HCT116 (cell line): ENCODE data around the gene DOK6. TPM values are rescaled to one million over a fixed set of nuclear protein-coding genes. Genes with fewer than 3 reads are reported as not detected.

Experiments used
- ATAC-seq: fragments of 200-7000 bp; cut with Tn5 transposase; 2 replicates; pipeline ENCODE4 v1.9.1; 2020; ENCODE audit warnings: mild to moderate bottlenecking, moderate library complexity
- BruUV-seq: library from RNA; stranded (reverse); fragments of 400-500 nt; replicated peaks from 2 replicates; lab custom pipeline; 2021; lab: Mats Ljungman, UMichigan
- CTCF ChIA-PET: fragments of 300-600 bp; sonication (Branson Sonifier 250); formaldehyde crosslinking; loops from one replicate; lab custom pipeline; 2021; ENCODE audit warnings: antibody characterized with exemption; lab: Charles Lee
- POLR2A ChIA-PET: fragments of 300-600, 350-600 bp; sonication (Branson Sonifier 250); formaldehyde crosslinking; loops from one replicate; lab custom pipeline; 2021; ENCODE audit warnings: antibody characterized with exemption; lab: Charles Lee
- RAD21 ChIA-PET, 2 experiments: fragments of 300-600 bp; sonication (Branson Sonifier 250); formaldehyde crosslinking; loops; one replicate each; lab custom pipeline; 2023; ENCODE audit warnings: low total read pairs in 2 of 2; ENCODE audit not compliant: uncharacterized antibody in 2 of 2, unreplicated experiment in 2 of 2, low non-redundant PET in 1 of 2; lab: Charles Lee
- DNase-seq: peaks from one replicate; pipeline ENCODE4 v3.0.0-alpha.2; 2010; ENCODE audit warnings: low read depth, low spot score
- H2AFZ ChIP-seq: fragments of 200-600 bp; shearing (Covaris generic), sonication (generic); 2 replicates; pipeline ENCODE4 v1.6.1; 2017; ENCODE audit warnings: low read depth, mixed run types, mixed read lengths, antibody characterized with exemption, low read length; ENCODE audit not compliant: poor library complexity, severe bottlenecking
- H3K27ac ChIP-seq: 2 replicates; pipeline ENCODE4 v1.5.1; 2012; ENCODE audit warnings: low read depth, low read length
- H3K27me3 ChIP-seq: fragments of 200-600 bp; sonication (generic); 2 replicates; pipeline ENCODE4 v1.6.1; 2016; ENCODE audit warnings: mixed run types, low read length, mixed read lengths; ENCODE audit not compliant: insufficient read depth
- H3K36me3 ChIP-seq, 2 experiments: fragments of 200-500 bp in 1 of 2; fragments of 200-600 bp in 1 of 2; sonication (Bioruptor generic) in 1 of 2; sonication (generic) in 1 of 2; 2 replicates each; pipeline versions ENCODE4 v1.5.1 to v1.6.1; 2014 to 2016; ENCODE audit warnings: low read length in 2 of 2, inconsistent platforms in 1 of 2, mixed read lengths in 1 of 2, mixed run types in 1 of 2; ENCODE audit not compliant: insufficient read depth in 2 of 2, control insufficient read depth in 1 of 2
- H3K4me1 ChIP-seq, 2 experiments: fragments of 200-600 bp in 1 of 2; sonication (generic) in 1 of 2; 2 replicates each; pipeline versions ENCODE4 v1.5.1 to v1.6.1; 2012 to 2017; ENCODE audit warnings: low read length in 2 of 2, inconsistent platforms in 1 of 2, mild to moderate bottlenecking in 1 of 2, mixed read lengths in 1 of 2, mixed run types in 1 of 2, moderate library complexity in 1 of 2; ENCODE audit not compliant: insufficient read depth in 2 of 2, control insufficient read depth in 1 of 2
- H3K4me2 ChIP-seq: fragments of 200-600 bp; sonication (generic); 2 replicates; pipeline ENCODE4 v1.6.1; 2017; ENCODE audit warnings: mixed run types, low read length, mixed read lengths
- H3K4me3 ChIP-seq, 2 experiments: fragments of 200-600 bp in 1 of 2; sonication (generic) in 1 of 2; replicated peaks in 1 of 2; 2 replicates each; pipeline ENCODE4 v1.5.1; 2011 to 2016; ENCODE audit warnings: low read length in 2 of 2, control low read depth in 1 of 2, low read depth in 1 of 2, mild to moderate bottlenecking in 1 of 2, mixed read lengths in 1 of 2, mixed run types in 1 of 2
- H3K79me2 ChIP-seq: fragments of 200-600 bp; sonication (generic); 2 replicates; pipeline ENCODE4 v1.6.1; 2017; ENCODE audit warnings: mild to moderate bottlenecking, mixed run types, low read length, moderate library complexity, mixed read lengths; ENCODE audit not compliant: insufficient read depth
- H3K9ac ChIP-seq: fragments of 200-600 bp; sonication (generic); 2 replicates; pipeline ENCODE4 v1.6.1; 2016; ENCODE audit warnings: low read length, mixed read lengths
- H3K9me2 ChIP-seq: fragments of 200-600 bp; sonication (generic), shearing (Covaris generic); 2 replicates; pipeline ENCODE4 v1.6.1; 2017; ENCODE audit warnings: mixed run types, mild to moderate bottlenecking, moderate library complexity; ENCODE audit not compliant: insufficient read depth
- H3K9me3 ChIP-seq, 2 experiments: fragments of 200-500 bp in 1 of 2; fragments of 200-600 bp in 1 of 2; sonication (Bioruptor generic) in 1 of 2; sonication (generic) in 1 of 2; 2 replicates each; pipeline ENCODE4 v1.6.1; 2014 to 2017; ENCODE audit warnings: low read length in 2 of 2, mixed read lengths in 2 of 2, inconsistent platforms in 1 of 2, low read depth in 1 of 2, mild to moderate bottlenecking in 1 of 2, mixed run types in 1 of 2, moderate library complexity in 1 of 2; ENCODE audit not compliant: control insufficient read depth in 1 of 2, insufficient read depth in 1 of 2
- H4K20me1 ChIP-seq: fragments of 200-600 bp; sonication (generic), shearing (Covaris generic); 2 replicates; pipeline ENCODE4 v1.6.1; 2017; ENCODE audit warnings: mixed run types, mild to moderate bottlenecking, moderate library complexity; ENCODE audit not compliant: insufficient read depth
- CBX3 ChIP-seq: IDR thresholded peaks from 2 replicates; pipeline ENCODE4 v1.6.1; 2012; ENCODE audit warnings: low read depth
- CEBPB ChIP-seq: IDR thresholded peaks from 2 replicates; pipeline ENCODE4 v1.6.1; 2012; ENCODE audit warnings: low read depth
- EGR1 ChIP-seq: IDR thresholded peaks from 2 replicates; pipeline ENCODE4 v1.6.1; 2012; ENCODE audit warnings: low read depth
- ELF1 ChIP-seq: IDR thresholded peaks from 2 replicates; pipeline ENCODE4 v1.6.1; 2012; ENCODE audit warnings: low read depth, borderline replicate concordance
- EZH2 ChIP-seq: fragments of 200-600 bp; sonication (generic); IDR thresholded peaks from 2 replicates; pipeline ENCODE4 v1.6.1; 2017; ENCODE audit warnings: antibody characterized with exemption, mixed run types
- EZH2phosphoT487 ChIP-seq: fragments of 200-600 bp; IDR thresholded peaks from 2 replicates; pipeline ENCODE4 v1.6.1; 2018; ENCODE audit warnings: antibody characterized with exemption, borderline replicate concordance
- FOSL1 ChIP-seq: IDR thresholded peaks from 2 replicates; pipeline ENCODE4 v1.6.1; 2012; ENCODE audit warnings: low read depth
- JUND ChIP-seq: IDR thresholded peaks from 2 replicates; pipeline ENCODE4 v1.6.1; 2012
- POLR2A ChIP-seq: IDR thresholded peaks from 2 replicates; pipeline ENCODE4 v1.7.0; 2011; ENCODE audit warnings: borderline replicate concordance; ENCODE audit not compliant: insufficient read depth, insufficient read length; ENCODE audit errors: extremely low read depth
- POLR2AphosphoS5 ChIP-seq: IDR thresholded peaks from 2 replicates; pipeline ENCODE4 v1.6.1; 2011; ENCODE audit warnings: mild to moderate bottlenecking, low read depth, low read length, moderate library complexity
- RAD21 ChIP-seq: IDR thresholded peaks from 2 replicates; pipeline ENCODE4 v1.6.1; 2012; ENCODE audit warnings: low read depth, mild to moderate bottlenecking
- SRF ChIP-seq: IDR thresholded peaks from 2 replicates; pipeline ENCODE4 v1.6.1; 2012; ENCODE audit warnings: low read depth
- TCF7L2 ChIP-seq: IDR thresholded peaks from 2 replicates; pipeline ENCODE4 v1.7.0; 2011; ENCODE audit warnings: borderline replicate concordance, inconsistent platforms; ENCODE audit not compliant: insufficient read depth, insufficient read length; ENCODE audit errors: extremely low read depth
- YY1 ChIP-seq: IDR thresholded peaks from 2 replicates; pipeline ENCODE4 v1.6.1; 2011; ENCODE audit warnings: low read length, low read depth, moderate library complexity, mild to moderate bottlenecking; ENCODE audit not compliant: insufficient replicate concordance; ENCODE audit errors: extremely low read depth
- ZFX ChIP-seq: fragments of 450-650 bp; IDR thresholded peaks from 2 replicates; pipeline ENCODE4 v1.6.1; 2017
- intact Hi-C: fragments of 100-400 bp; cut with micrococcal nuclease; formaldehyde crosslinking; loops from 2 replicates; pipeline ENCODE4 v1.10.0; 2022
- total RNA-seq: library from RNA; stranded (reverse); gene quantifications from one replicate; pipeline ENCODE4 v1.2.1, GENCODE V29; 2021; ENCODE audit not compliant: unreplicated experiment
- TF ChIP-seq, protein P1 (sequence below): IDR thresholded peaks from 2 replicates; pipeline ENCODE4 v1.6.1; 2012; ENCODE audit warnings: low read depth
- TF ChIP-seq, protein P2 (sequence below), 3 experiments: fragments of 200-600 bp in 1 of 3; sonication (generic) in 1 of 3; IDR thresholded peaks in 2 of 3; conservative IDR thresholded peaks in 1 of 3; 2 replicates each; pipeline ENCODE4 v1.5.1; 2012 to 2017; ENCODE audit warnings: low read depth in 2 of 3, low read length in 2 of 3, antibody characterized with exemption in 1 of 3, borderline replicate concordance in 1 of 3, control low read depth in 1 of 3, mild to moderate bottlenecking in 1 of 3, mixed read lengths in 1 of 3, mixed run types in 1 of 3, moderate library complexity in 1 of 3; ENCODE audit not compliant: insufficient read depth in 1 of 3
- TF ChIP-seq, protein P3 (sequence below): IDR thresholded peaks from 2 replicates; pipeline ENCODE4 v1.6.1; 2011; ENCODE audit warnings: mild to moderate bottlenecking, low read length, moderate library complexity; ENCODE audit not compliant: insufficient replicate concordance; ENCODE audit errors: extremely low read depth
- TF ChIP-seq, protein P4 (sequence below): IDR thresholded peaks from 2 replicates; pipeline ENCODE4 v1.6.1; 2012

The DOK6 gene
- total RNA-seq, 1 experiment from 2014 or later, result not detected

DNA sequence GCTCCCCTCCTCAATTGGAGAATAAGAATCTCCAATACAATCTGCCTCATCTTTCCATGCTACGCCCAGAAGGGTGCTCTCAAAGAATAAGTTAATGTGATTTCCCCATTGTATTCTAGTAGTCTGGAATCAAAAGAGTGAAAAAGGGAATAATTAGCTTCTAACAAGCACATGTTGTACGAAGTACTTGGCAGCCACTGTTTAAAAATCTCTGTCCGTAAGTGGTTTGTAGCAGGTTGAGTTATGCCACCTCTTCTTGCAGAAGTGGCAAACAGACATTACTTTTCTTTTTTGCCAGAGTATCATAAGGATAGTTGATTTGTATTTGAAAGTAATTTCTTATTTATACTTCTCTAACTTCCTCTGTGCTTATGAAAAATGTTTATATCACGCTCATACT lies 362.3 kb downstream of the DOK6 start:
- no peaks in the 10 kb centered on the region for H3K9me3 ChIP-seq
- no peak overlapping the region for H3K4me3 ChIP-seq
- TF ChIP-seq EGR1, result no peak
- no peak for TF ChIP-seq TCF7L2
- TF ChIP-seq JUND, result no peak
- no peak for TF ChIP-seq ELF1
- TF ChIP-seq YY1, result no peak
- TF ChIP-seq, protein P1, sequence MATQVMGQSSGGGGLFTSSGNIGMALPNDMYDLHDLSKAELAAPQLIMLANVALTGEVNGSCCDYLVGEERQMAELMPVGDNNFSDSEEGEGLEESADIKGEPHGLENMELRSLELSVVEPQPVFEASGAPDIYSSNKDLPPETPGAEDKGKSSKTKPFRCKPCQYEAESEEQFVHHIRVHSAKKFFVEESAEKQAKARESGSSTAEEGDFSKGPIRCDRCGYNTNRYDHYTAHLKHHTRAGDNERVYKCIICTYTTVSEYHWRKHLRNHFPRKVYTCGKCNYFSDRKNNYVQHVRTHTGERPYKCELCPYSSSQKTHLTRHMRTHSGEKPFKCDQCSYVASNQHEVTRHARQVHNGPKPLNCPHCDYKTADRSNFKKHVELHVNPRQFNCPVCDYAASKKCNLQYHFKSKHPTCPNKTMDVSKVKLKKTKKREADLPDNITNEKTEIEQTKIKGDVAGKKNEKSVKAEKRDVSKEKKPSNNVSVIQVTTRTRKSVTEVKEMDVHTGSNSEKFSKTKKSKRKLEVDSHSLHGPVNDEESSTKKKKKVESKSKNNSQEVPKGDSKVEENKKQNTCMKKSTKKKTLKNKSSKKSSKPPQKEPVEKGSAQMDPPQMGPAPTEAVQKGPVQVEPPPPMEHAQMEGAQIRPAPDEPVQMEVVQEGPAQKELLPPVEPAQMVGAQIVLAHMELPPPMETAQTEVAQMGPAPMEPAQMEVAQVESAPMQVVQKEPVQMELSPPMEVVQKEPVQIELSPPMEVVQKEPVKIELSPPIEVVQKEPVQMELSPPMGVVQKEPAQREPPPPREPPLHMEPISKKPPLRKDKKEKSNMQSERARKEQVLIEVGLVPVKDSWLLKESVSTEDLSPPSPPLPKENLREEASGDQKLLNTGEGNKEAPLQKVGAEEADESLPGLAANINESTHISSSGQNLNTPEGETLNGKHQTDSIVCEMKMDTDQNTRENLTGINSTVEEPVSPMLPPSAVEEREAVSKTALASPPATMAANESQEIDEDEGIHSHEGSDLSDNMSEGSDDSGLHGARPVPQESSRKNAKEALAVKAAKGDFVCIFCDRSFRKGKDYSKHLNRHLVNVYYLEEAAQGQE, result no peak
- no peak for TF ChIP-seq RAD21
- TF ChIP-seq EZH2phosphoT487, result no peak
- TF ChIP-seq, protein P2, sequence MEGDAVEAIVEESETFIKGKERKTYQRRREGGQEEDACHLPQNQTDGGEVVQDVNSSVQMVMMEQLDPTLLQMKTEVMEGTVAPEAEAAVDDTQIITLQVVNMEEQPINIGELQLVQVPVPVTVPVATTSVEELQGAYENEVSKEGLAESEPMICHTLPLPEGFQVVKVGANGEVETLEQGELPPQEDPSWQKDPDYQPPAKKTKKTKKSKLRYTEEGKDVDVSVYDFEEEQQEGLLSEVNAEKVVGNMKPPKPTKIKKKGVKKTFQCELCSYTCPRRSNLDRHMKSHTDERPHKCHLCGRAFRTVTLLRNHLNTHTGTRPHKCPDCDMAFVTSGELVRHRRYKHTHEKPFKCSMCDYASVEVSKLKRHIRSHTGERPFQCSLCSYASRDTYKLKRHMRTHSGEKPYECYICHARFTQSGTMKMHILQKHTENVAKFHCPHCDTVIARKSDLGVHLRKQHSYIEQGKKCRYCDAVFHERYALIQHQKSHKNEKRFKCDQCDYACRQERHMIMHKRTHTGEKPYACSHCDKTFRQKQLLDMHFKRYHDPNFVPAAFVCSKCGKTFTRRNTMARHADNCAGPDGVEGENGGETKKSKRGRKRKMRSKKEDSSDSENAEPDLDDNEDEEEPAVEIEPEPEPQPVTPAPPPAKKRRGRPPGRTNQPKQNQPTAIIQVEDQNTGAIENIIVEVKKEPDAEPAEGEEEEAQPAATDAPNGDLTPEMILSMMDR (IDR thresholded peaks at IDR 0.05 in 2 of 3, conservative IDR thresholded peaks at IDR 0.05 in 1 of 3; ENCODE audit: borderline replicate concordance in 1 of 3, insufficient read depth in 1 of 3, low read depth in 2 of 3, low read length in 2 of 3), result no peak
- TF ChIP-seq CBX3, result no peak
- no peak for TF ChIP-seq POLR2A
- TF ChIP-seq, protein P3, sequence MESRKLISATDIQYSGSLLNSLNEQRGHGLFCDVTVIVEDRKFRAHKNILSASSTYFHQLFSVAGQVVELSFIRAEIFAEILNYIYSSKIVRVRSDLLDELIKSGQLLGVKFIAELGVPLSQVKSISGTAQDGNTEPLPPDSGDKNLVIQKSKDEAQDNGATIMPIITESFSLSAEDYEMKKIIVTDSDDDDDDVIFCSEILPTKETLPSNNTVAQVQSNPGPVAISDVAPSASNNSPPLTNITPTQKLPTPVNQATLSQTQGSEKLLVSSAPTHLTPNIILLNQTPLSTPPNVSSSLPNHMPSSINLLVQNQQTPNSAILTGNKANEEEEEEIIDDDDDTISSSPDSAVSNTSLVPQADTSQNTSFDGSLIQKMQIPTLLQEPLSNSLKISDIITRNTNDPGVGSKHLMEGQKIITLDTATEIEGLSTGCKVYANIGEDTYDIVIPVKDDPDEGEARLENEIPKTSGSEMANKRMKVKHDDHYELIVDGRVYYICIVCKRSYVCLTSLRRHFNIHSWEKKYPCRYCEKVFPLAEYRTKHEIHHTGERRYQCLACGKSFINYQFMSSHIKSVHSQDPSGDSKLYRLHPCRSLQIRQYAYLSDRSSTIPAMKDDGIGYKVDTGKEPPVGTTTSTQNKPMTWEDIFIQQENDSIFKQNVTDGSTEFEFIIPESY, result no peak
- TF ChIP-seq SRF, result no peak
- TF ChIP-seq EZH2, result no peak
- no peak for TF ChIP-seq FOSL1
- no peak for TF ChIP-seq ZFX
- no peak for TF ChIP-seq CEBPB
- TF ChIP-seq POLR2AphosphoS5, result no peak
- TF ChIP-seq, protein P4, sequence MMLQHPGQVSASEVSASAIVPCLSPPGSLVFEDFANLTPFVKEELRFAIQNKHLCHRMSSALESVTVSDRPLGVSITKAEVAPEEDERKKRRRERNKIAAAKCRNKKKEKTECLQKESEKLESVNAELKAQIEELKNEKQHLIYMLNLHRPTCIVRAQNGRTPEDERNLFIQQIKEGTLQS, result no peak
- no peak overlapping the region for H2AFZ ChIP-seq
- CTCF ChIA-PET, result no interaction called here
- DNase-seq (no peak), ATAC-seq (no peak)
- H4K20me1 ChIP-seq, result no peaks in the 10 kb centered on the region
- no peak overlapping the region for H3K4me2 ChIP-seq
- intact Hi-C loops, result no loop called here
- POLR2A ChIA-PET, result no interaction called here
- no peaks in the 10 kb centered on the region for H3K36me3 ChIP-seq
- no TSS peak for BruUV-seq
- no peaks in the 10 kb centered on the region for H3K4me1 ChIP-seq
- H3K9me2 ChIP-seq, result no peaks in the 10 kb centered on the region
- H3K9ac ChIP-seq, result no peak overlapping the region
- H3K79me2 ChIP-seq, result no peaks in the 10 kb centered on the region
- RAD21 ChIA-PET, result no interaction called here
- H3K27me3 ChIP-seq, result no peaks in the 10 kb centered on the region
- H3K27ac ChIP-seq, result no peak overlapping the region
